Measurements from ENCODE around the gene FFAR2. TPM values are rescaled to one million over a fixed set of nuclear protein-coding genes. Genes with fewer than 3 reads are reported as not detected.

The FFAR2 gene
- total and polyA plus RNA-seq, 2 donors (not counting 3 experiments of a cell fraction or from before 2014, with no cell fraction given) = not detected

- Histone ChIP-seq H3K9me1 (replicated peaks; ENCODE audit: control insufficient read depth, extremely low read depth, insufficient read depth, low read length) (no peaks in the 10 kb centered on the region), H3K4me1 (ENCODE audit: control insufficient read depth, extremely low read depth, insufficient read depth, low read length) (no peaks in the 10 kb centered on the region), H3K9ac (replicated peaks; ENCODE audit: extremely low read depth, insufficient read depth, low read length) (no peak overlapping the region), H4K20me1 (replicated peaks; ENCODE audit: control insufficient read depth, extremely low read depth, insufficient read depth, low read length) (no peaks in the 10 kb centered on the region), H3K36me3 (ENCODE audit: control insufficient read depth in 2 of 2, extremely low read depth in 1 of 2, insufficient read depth in 2 of 2, low read length in 2 of 2) (no peaks in the 10 kb centered on the region), H3K4me2 (ENCODE audit: insufficient read depth, low read length) (no peak overlapping the region), H2AFZ (ENCODE audit: low read depth, low read length) (no peak overlapping the region), H3K9me3 (replicated peaks; ENCODE audit: control insufficient read depth, insufficient read depth, low read length) (no peaks in the 10 kb centered on the region), H3K27ac (ENCODE audit: insufficient read depth, low read depth, low read length) (no peak overlapping the region), H3K4me3 (replicated peaks in 1 of 3; ENCODE audit: insufficient read depth in 1 of 3, low read depth in 1 of 3, low read length in 3 of 3) (no peak overlapping the region), H3K27me3 (ENCODE audit: control insufficient read depth in 2 of 2, insufficient read depth in 2 of 2, low read length in 2 of 2) (peaks cover 0 to 2% of the 10 kb centered on the region in 2 experiments), H3K79me2 (ENCODE audit: control insufficient read depth, insufficient read depth, low read length) (no peaks in the 10 kb centered on the region)
- DNase-seq (ENCODE audit: low read depth, low spot score) (no peak), FAIRE-seq (no peak)
- dilution Hi-C loops (cut with MboI; ENCODE audit: extremely low pct_ligation_motif_present, low sequenced_read_pairs) (no loop called here), intact Hi-C loops (cut with micrococcal nuclease) (no loop called here)
- POLR2A ChIA-PET = no interaction called here
- TF ChIP-seq EZH2 (IDR thresholded peaks at IDR 0.05; ENCODE audit: borderline replicate concordance, low read depth, low read length, severe bottlenecking) (no peak), POLR2A (IDR thresholded peaks at IDR 0.05; ENCODE audit: low read depth, low read length) (no peak)
- no TSS peak for BruUV-seq (replicated peaks)
- CTCF ChIA-PET = interaction anchor here (0.6 kb wide), 1 partner anchor 104 kb away, joined by 3 read pairs; no protein-coding TSS in a partner anchor
Measured at GRCh38 chr19:35399231-35399630, 48.8 kb upstream of the FFAR2 start.

- TF ChIP-seq EZH2 (IDR thresholded peaks at IDR 0.05; ENCODE audit: borderline replicate concordance, low read depth, low read length, severe bottlenecking) (no peak), POLR2A (IDR thresholded peaks at IDR 0.05; ENCODE audit: low read depth, low read length) (no peak), MYC (IDR thresholded peaks at IDR 0.05; ENCODE audit: low read depth, low read length) (no peak), GATA2 (IDR thresholded peaks at IDR 0.05; ENCODE audit: insufficient read depth, insufficient read length, low read depth, low read length) (no peak), CTCF (IDR thresholded peaks at IDR 0.05; ENCODE audit: extremely low read depth in 1 of 2, insufficient read depth in 1 of 2, low read depth in 1 of 2, low read length in 2 of 2) (no peak), FOS (IDR thresholded peaks at IDR 0.05; ENCODE audit: borderline replicate concordance, insufficient read depth, low read length) (no peak), MAX (IDR thresholded peaks at IDR 0.05; ENCODE audit: insufficient read depth, insufficient read length) (no peak), JUN (IDR thresholded peaks at IDR 0.05; ENCODE audit: borderline replicate concordance, insufficient read depth, insufficient read length, low read depth) (no peak), POLR2AphosphoS5 (IDR thresholded peaks at IDR 0.05; ENCODE audit: insufficient read depth, low read depth, low read length) (no peak)
- Histone ChIP-seq H3K36me3 (ENCODE audit: control insufficient read depth in 2 of 2, extremely low read depth in 1 of 2, insufficient read depth in 2 of 2, low read length in 2 of 2) (no peaks in the 10 kb centered on the region), H4K20me1 (replicated peaks; ENCODE audit: control insufficient read depth, extremely low read depth, insufficient read depth, low read length) (no peaks in the 10 kb centered on the region), H3K79me2 (ENCODE audit: control insufficient read depth, insufficient read depth, low read length) (no peaks in the 10 kb centered on the region), H3K9ac (replicated peaks; ENCODE audit: extremely low read depth, insufficient read depth, low read length) (no peak overlapping the region), H3K9me1 (replicated peaks; ENCODE audit: control insufficient read depth, extremely low read depth, insufficient read depth, low read length) (no peaks in the 10 kb centered on the region), H3K27ac (ENCODE audit: insufficient read depth, low read depth, low read length) (no peak overlapping the region), H3K9me3 (replicated peaks; ENCODE audit: control insufficient read depth, insufficient read depth, low read length) (no peaks in the 10 kb centered on the region), H3K27me3 (ENCODE audit: control insufficient read depth in 2 of 2, insufficient read depth in 2 of 2, low read length in 2 of 2) (peaks cover 0 to 2% of the 10 kb centered on the region in 2 experiments), H3K4me3 (replicated peaks in 1 of 3; ENCODE audit: insufficient read depth in 1 of 3, low read depth in 1 of 3, low read length in 3 of 3) (no peak overlapping the region), H2AFZ (ENCODE audit: low read depth, low read length) (no peak overlapping the region), H3K4me2 (ENCODE audit: insufficient read depth, low read length) (no peak overlapping the region), H3K4me1 (ENCODE audit: control insufficient read depth, extremely low read depth, insufficient read depth, low read length) (no peaks in the 10 kb centered on the region)
- DNase-seq (ENCODE audit: low read depth, low spot score) (no peak), FAIRE-seq (no peak)
- BruUV-seq (replicated peaks) = no TSS peak
- intact Hi-C loops (cut with micrococcal nuclease) = no loop called here
- ChIA-PET POLR2A (no interaction called here), CTCF (interaction anchor here (0.6 kb wide), 1 partner anchor 103 kb away, joined by 3 read pairs; no protein-coding TSS in a partner anchor)
- dilution Hi-C loops (cut with MboI; ENCODE audit: extremely low pct_ligation_motif_present, low sequenced_read_pairs) = no loop called here
Measured at GRCh38 chr19:35399948-35400772, 47.9 kb upstream of the FFAR2 start.
